ENCODE measurements around the gene SIL1.
A peak's percentile ranks its signal among the peaks of the same experiment; 100 is the strongest.
"Not testable (repeated sequence)": the region's sequence is repeated elsewhere in the genome, so short reads cannot be mapped to it uniquely, and the experiment has no call there.

Gene SIL1

DNA sequence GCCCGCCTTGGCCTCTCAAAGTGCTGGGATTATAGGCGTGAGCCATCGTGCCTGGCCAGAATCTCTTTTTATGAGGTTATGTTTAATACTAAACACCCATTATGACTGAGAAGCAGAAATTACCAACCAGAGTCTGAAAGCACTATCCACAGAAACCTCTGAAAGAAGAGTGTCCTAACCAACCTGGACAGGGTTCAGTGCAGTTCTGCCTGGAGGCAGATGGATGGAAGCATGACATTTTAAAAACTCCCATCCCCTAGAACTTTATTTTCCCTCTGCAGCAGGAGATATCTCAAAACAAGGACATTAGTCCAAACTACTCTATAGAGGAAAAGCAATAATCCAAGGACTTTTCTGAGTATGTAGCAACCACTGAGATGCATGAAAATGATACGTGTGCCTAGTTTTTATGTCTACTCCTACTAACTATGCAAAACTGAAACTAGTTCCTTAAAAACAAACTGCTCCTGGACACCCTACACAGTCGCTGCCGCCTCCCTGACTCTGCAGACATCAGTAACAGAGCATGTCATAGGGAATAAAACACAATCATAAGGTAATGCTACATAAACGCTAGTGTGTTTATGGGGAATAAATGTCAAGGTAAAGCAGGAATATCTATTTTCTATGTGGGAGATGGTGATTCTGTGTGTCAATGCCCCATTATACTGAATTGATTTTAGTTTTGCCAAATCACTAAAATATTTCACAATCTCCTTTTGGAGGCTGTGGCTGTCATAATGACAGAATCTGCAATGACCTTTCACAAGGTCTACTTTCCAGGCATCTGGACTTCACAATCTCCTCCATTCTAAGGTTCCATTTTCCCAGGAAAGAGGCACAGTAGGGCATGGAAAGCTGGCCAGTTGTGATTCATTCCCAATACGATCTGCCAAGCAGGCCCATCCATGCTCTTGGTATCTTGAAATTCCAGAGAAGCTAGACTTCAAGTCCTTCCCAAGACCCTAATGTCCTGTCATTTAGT, 122.8 kb downstream of the SIL1 start:
- TF ChIP-seq, protein P1, sequence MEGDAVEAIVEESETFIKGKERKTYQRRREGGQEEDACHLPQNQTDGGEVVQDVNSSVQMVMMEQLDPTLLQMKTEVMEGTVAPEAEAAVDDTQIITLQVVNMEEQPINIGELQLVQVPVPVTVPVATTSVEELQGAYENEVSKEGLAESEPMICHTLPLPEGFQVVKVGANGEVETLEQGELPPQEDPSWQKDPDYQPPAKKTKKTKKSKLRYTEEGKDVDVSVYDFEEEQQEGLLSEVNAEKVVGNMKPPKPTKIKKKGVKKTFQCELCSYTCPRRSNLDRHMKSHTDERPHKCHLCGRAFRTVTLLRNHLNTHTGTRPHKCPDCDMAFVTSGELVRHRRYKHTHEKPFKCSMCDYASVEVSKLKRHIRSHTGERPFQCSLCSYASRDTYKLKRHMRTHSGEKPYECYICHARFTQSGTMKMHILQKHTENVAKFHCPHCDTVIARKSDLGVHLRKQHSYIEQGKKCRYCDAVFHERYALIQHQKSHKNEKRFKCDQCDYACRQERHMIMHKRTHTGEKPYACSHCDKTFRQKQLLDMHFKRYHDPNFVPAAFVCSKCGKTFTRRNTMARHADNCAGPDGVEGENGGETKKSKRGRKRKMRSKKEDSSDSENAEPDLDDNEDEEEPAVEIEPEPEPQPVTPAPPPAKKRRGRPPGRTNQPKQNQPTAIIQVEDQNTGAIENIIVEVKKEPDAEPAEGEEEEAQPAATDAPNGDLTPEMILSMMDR (conservative IDR thresholded peaks at IDR 0.05): no peak
- H3K27ac ChIP-seq: no peak overlapping the region

DNA sequence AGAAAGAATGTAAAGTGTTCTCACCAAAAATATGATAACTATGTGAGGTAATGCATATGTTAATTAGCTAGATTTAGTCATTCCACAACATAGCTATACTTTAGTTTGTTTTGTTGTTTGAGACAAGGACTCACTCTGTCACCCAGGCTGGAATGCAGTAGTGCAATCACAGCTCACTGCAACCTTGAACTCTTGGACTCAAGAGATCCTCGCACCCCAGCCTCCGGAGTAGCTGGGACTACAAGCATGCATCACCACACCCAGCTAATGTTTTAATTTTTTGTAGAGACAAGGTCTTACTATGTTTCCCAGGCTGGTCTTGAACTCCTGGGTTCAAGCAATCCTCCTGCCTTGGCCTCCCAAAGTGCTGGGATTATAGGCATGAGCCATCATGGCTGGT, 124.2 kb downstream of the SIL1 start:
- H3K27ac ChIP-seq: not testable (repeated sequence)

DNA sequence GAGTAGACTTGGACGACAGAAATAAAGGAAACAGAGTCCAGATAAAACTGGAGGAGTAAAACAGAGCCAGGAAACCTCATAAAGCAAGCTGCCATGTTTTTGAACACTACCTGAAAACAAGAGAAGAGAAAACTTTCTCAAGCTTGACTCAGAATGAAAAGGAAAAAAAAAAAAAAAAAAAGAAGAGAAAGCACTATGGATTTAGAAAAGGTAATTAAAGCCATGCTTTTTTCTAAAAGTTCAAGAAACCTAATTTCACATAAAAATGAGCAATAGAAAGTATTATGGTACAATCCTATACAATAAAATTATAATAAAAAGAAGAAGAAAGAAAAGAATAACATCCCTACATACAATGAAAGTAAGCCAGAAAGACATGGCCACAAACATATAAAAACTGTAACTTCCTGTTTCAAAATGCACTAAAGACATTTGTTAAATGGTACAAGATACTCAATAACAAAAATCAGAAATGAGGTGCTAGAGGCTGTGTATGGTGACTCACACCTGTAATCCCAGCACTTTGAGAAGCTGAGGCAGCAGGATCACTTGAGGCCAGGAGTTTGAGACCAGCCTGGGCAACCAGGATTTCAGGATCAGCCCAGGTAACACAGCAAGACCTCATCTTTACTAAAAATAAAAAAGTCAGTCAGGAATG, 129.5 kb downstream of the SIL1 start:
- H3K27ac ChIP-seq: no peak overlapping the region
- TF ChIP-seq, protein P1 (conservative IDR thresholded peaks at IDR 0.05): no peak

DNA sequence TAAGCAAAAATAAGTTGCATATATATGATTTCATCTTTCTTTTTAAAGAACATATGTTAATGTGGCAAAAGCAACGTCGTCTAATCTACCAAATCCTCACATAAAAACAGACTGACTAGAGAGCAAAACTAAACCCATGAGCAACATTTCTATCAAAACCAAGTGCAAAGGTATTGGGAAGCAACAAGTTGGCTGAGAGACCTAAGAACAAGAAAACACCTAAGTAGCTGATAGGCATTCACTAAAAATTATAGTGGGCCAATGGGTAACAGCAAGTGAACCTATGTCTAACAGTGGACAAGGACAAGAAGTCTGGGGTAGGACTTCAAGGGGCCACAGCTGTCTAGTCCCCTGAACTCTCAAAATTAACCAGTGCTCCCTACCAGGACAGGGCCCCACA, 130.1 kb downstream of the SIL1 start:
- TF ChIP-seq, protein P1 (conservative IDR thresholded peaks at IDR 0.05): no peak

DNA sequence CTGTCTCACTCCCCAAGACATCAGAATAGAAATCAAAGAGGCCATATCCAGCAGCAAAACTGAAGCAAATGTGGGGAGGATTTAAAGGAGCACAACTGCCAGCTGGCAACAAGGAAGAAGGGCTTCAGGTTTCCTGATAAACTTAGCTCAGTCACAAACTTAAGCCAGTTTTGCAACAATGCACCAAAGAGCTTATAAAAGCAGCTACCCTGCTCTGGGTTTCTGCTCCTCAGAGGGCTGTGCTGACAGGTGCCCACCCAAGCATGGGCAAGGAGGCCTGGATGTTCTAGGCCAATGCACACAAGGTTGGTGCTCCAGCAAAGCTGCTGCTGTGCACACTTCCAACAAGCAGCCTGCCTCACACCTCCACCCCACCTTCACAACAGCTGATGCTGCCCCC, 132.9 kb downstream of the SIL1 start:
- H3K27ac ChIP-seq: peak overlapping the region; percentile 31

More for the DNA sequence above, 130.1 kb downstream of the SIL1 start:
- H3K27ac ChIP-seq: no peak overlapping the region

DNA sequence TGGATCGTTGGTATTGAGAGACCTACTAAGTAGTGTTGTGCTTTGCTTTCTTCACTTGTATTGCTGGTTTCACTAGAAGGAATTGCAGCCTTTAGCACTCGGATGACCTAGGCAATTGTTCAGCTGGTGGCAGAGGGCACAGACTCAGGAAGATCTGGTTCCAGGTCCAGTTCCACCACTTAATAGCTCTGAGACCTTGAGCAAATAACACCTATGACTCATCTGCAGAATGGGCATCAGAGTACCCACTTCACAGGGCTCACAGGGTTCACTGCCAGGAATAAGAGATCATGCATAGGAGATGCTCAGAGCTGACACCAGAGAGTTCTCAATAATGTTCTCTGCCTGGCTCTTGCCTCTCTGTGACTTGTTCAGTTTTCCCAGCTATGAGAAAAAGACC, 133.6 kb downstream of the SIL1 start:
- peak overlapping the region; percentile 31 for H3K27ac ChIP-seq
- TF ChIP-seq, protein P1 (conservative IDR thresholded peaks at IDR 0.05): no peak

More for the DNA sequence above, 132.9 kb downstream of the SIL1 start:
- TF ChIP-seq, protein P1 (conservative IDR thresholded peaks at IDR 0.05): no peak

DNA sequence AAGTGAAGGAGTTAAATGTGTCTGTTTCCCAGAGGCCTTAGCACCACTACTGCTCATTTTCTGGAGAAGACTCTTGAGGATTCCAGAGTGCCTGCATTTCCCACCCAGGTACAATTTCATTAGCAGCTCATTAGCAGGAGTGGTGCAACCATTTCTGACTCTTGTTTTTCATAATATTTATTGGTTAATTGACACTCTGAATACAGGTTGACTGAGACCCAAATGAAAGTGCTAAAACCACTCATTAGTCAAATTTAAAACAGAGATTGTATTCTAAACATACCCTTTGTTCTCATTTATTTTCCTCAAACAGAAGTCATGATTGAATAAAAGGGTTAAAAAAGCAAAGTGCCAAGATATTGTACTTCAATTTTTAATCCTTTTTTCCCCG, 134.5 kb downstream of the SIL1 start:
- TF ChIP-seq, protein P1 (conservative IDR thresholded peaks at IDR 0.05): no peak
- peak overlapping the region; percentile 39; the same call in 1 of the 2 replicates for H3K27ac ChIP-seq

Measured in VCaP (cell line).